GM19193 (cell line): ENCODE data around the gene ACTR1B.

Experiments
- POLR2A ChIP-seq: IDR thresholded peaks from 4 replicates; pipeline ENCODE4 v1.6.1; 2011; ENCODE audit not compliant: insufficient read depth, insufficient read length; ENCODE audit errors: extremely low read depth

ACTR1B gene

DNA sequence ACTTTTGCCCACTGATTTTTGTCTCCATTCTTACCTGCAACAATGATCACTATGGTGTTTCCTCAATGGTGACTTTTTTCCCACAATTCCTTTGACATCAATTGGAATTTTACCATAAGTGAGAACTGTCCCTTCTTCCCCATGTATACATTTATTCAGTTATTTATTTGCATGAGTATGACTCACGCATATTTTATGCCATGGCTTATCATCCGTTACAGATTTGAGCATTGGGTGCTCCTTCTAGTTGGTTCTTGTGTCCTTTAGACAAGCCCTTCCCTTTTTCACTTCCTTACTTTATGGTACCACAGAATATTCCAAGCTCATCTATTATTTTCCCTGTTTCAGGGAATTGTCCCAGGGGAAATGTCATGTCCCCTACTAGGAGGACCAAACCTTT, 10.4 kb downstream of the ACTR1B start:
- TF ChIP-seq POLR2A: no peak

GRCh38 chr2:97651114-97651513, 12.7 kb downstream of the ACTR1B start:
- no peak for TF ChIP-seq POLR2A

- TF ChIP-seq POLR2A: no peak
These were observed 16.9 kb downstream of the ACTR1B start for GRCh38 chr2:97646977-97647376.

DNA sequence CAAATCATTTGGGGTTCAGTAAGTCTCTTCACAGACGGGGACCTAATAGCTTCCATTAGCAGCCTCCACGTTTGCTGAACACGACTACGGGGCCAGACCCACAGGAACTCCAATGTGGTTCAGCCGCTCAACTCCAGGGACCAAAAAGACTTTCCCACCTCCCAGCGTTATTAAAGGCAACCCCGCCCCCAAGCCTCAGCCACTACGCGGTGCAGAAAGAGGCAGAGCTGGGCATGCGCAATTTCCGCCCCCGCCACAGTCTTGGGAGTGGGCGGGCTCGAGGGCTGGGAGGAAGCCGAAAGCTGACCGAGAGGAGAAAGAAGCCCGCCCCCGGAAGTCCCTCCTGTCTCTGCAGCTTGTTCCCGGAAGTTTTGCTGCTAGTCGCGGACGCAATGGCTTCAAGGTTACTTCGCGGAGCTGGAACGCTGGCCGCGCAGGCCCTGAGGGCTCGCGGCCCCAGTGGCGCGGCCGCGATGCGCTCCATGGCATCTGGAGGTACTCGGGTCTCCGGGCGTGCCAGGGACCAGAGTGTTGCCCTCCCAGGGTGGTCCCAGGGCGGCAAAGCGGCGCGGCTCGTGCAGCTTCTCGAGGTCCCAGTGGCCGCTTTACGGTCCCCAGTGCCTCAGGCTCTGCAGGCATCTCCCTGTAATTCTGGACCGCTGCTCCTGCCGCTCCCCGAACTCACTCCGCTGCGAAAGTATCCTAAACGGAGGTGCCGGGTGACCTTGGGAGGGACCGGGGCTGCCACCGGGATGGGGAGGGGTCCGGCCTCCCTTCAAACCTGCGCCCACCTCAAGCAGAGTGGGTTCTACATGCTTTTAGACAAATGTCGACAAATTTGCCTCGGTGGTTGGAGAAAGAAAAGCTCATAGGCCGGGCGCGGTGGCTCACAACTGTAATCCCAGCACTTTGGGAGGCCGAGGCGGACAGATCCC, 17.9 kb downstream of the ACTR1B start, which contains the start of gene COX5B:
Gene COX5B (plus strand): TSS at position 368 of the 935 bp plus-strand sequence. CDS start 25 bp downstream, at position 393.
- peak; percentile 97 for TF ChIP-seq POLR2A

DNA sequence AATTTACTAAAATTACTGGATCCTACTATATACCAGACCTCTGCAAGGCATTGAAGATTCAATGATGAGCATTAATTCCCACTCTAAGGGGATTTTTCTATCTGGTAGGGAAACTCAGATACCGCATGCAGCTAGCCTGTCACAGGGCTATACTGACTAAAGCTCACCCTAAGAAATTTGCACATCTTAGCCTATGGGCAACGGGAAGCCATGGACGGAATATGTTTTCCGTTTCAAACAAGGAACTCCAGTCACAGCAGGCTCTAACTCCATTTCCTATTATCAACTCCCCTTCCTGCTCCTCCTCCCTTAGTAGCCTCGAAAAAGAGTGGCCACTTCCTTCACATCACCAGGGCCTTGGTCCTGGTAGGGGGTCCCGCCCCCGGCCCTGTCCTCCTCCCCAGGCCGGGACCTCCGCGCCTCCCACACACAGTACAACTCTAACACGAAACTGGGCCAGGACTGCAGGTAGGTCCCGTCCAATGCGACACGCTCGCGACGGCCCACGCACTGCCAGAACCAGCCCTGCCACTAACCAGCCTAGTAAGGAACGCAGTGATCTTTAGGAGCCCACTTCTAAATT, 18.6 kb downstream of the ACTR1B start:
- no peak for TF ChIP-seq POLR2A

DNA sequence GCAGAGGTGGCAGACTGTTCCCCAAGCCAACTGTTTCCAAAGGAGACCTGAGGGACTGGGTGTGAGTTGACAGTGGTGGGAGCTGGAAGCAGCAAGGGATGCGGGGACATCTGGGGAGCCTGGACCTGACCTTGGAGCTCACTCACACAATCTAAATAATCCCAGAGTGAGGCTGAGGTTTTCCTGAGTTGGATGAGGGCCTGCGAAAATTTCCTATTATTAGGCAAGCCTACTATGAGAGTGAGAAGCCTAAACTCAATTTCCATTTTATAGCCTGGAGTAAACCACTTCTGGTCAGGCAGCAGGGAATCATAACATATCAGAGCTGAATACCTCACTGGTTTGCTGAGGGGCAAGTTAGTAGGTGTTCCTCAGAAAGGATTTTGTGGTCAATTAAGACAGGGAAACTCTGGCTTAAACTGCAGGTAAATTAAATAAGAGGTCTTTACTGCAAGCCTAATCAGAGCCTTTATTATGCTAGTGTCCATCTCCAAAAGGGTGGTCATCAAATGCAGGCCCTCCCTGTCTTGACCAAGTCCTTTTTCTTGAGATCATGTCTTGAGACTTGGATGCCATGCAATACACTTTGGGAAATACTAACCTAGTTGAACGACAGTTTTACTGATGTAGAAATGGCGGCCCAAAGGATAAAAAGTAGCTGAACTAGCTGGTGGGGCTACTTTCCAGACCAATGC, 19.7 kb downstream of the ACTR1B start:
- TF ChIP-seq POLR2A: no peak

DNA sequence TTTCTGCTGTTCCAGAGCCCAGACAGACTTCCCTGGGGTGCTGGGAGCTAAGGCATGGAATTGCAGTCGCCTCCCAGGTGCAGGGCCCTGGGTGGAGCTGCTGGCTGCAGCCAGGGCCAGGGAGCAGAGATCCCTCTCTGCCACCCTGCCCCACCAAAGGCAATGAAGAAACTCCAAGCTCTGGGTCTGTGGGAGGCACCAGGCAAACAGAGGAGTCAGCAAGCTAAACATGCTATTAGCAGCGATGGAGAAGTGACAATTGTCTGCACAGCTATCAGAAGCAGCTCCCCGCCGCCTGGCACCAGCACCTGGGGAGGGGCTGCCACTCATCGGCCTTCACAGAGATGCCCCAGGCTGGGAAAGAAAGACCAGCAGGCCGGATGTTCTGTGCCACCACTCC, 45.9 kb downstream of the ACTR1B start:
- TF ChIP-seq POLR2A: no peak
